OCI-LY1 (cell line): ENCODE data around the gene ACO2.

Source experiments
- H2AFZ ChIP-seq: fragments of 200-600 bp; sonication (generic), shearing (Covaris generic); 2 replicates; pipeline ENCODE4 v1.6.0; 2014; ENCODE audit warnings: antibody characterized with exemption, mild to moderate bottlenecking, low read length
- H3F3A ChIP-seq: fragments of 200-600 bp; sonication (generic), shearing (Covaris generic); 2 replicates; pipeline ENCODE4 v1.6.0; 2014; ENCODE audit warnings: mild to moderate bottlenecking, antibody characterized with exemption, low read length, moderate library complexity; ENCODE audit not compliant: insufficient read depth
- H3K27ac ChIP-seq: fragments of 200-600 bp; sonication (generic); 2 replicates; pipeline ENCODE4 v1.5.1; 2014; ENCODE audit warnings: low read length, mixed run types, mild to moderate bottlenecking, low read depth; ENCODE audit not compliant: poor library complexity, severe bottlenecking
- H3K27me3 ChIP-seq: fragments of 200-600 bp; sonication (generic); 2 replicates; pipeline ENCODE4 v1.6.0; 2014; ENCODE audit warnings: antibody characterized with exemption, mild to moderate bottlenecking, low read length, moderate library complexity; ENCODE audit not compliant: insufficient read depth
- H3K36me3 ChIP-seq: fragments of 200-600 bp; sonication (generic); 2 replicates; pipeline ENCODE4 v1.6.1; 2014; ENCODE audit warnings: mild to moderate bottlenecking, antibody characterized with exemption, low read length, moderate library complexity, mixed read lengths; ENCODE audit not compliant: insufficient read depth
- H3K4me1 ChIP-seq: fragments of 200-600 bp; sonication (generic); 2 replicates; pipeline ENCODE4 v1.5.1; 2014; ENCODE audit warnings: mild to moderate bottlenecking, low read length, moderate library complexity; ENCODE audit not compliant: insufficient read depth, severe bottlenecking
- H3K4me2 ChIP-seq: fragments of 200-600 bp; sonication (generic), shearing (Covaris generic); 2 replicates; pipeline ENCODE4 v1.6.1; 2014; ENCODE audit warnings: low read length
- H3K4me3 ChIP-seq: fragments of 200-600 bp; sonication (generic); 2 replicates; pipeline ENCODE4 v1.5.1; 2014; ENCODE audit warnings: low read length, low read depth, mild to moderate bottlenecking, mixed read lengths; ENCODE audit not compliant: poor library complexity, severe bottlenecking
- H3K79me2 ChIP-seq: fragments of 200-600 bp; shearing (Covaris generic); 2 replicates; pipeline ENCODE4 v1.6.1; 2016; ENCODE audit warnings: mixed run types, low read length, mixed read lengths; ENCODE audit not compliant: insufficient read depth
- H3K9ac ChIP-seq: fragments of 200-600 bp; sonication (generic), shearing (Covaris generic); 2 replicates; pipeline ENCODE4 v1.6.1; 2014; ENCODE audit warnings: mild to moderate bottlenecking, low read length, mixed read lengths
- H3K9me2 ChIP-seq: fragments of 200-600 bp; sonication (generic), shearing (Covaris generic); 2 replicates; pipeline ENCODE4 v1.6.1; 2014; ENCODE audit warnings: low read depth, mild to moderate bottlenecking, low read length, mixed read lengths
- H3K9me3 ChIP-seq: fragments of 200-600 bp; shearing (Covaris generic); 2 replicates; pipeline ENCODE4 v1.6.1; 2014; ENCODE audit warnings: low read length, mixed read lengths
- H4K20me1 ChIP-seq: fragments of 200-600 bp; sonication (generic), shearing (Covaris generic); 2 replicates; pipeline ENCODE4 v1.6.0; 2016; ENCODE audit warnings: mild to moderate bottlenecking, low read length; ENCODE audit not compliant: insufficient read depth
- EZH2 ChIP-seq: fragments of 200-600 bp; sonication (generic), shearing (Covaris generic); IDR thresholded peaks from 2 replicates; pipeline ENCODE4 v1.8.0; 2017; ENCODE audit warnings: borderline replicate concordance, mixed run types, mild to moderate bottlenecking, antibody characterized with exemption, low read length, moderate library complexity, mixed read lengths
- TF ChIP-seq, protein P1 (sequence below): fragments of 200-600 bp; sonication (generic), shearing (Covaris generic); IDR thresholded peaks from 2 replicates; pipeline ENCODE4 v1.5.1; 2017; ENCODE audit warnings: mild to moderate bottlenecking, antibody characterized with exemption, low read length, moderate library complexity, mixed read lengths

ACO2 gene

DNA sequence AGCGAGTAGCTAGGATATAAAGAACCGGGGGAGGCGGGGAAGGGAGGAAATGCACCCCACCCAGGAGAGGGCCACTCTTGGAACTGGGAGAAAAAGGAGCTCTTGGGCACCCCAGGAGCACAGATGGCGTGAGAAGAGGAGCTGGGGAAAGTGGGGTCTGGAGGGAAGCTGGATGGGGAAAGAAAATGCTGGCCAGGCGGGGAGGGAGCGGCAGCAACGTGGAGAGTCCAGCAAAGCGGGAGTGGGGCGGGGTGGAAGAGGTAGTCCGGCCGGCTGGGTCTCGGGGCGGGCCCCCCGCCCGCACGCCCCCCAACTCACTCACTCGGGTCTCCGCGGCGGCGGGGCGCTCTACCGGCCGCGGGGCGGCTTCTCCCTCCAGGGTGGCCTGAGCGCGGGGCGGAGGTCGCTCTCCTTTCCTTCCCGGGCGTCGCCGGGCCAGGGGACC lies 22.8 kb upstream of the ACO2 start:
- H3K4me3 ChIP-seq: peak overlapping the region; percentile 87
- peak overlapping the region; percentile 98 for H3K27ac ChIP-seq
- H2AFZ ChIP-seq: no peak overlapping the region

DNA sequence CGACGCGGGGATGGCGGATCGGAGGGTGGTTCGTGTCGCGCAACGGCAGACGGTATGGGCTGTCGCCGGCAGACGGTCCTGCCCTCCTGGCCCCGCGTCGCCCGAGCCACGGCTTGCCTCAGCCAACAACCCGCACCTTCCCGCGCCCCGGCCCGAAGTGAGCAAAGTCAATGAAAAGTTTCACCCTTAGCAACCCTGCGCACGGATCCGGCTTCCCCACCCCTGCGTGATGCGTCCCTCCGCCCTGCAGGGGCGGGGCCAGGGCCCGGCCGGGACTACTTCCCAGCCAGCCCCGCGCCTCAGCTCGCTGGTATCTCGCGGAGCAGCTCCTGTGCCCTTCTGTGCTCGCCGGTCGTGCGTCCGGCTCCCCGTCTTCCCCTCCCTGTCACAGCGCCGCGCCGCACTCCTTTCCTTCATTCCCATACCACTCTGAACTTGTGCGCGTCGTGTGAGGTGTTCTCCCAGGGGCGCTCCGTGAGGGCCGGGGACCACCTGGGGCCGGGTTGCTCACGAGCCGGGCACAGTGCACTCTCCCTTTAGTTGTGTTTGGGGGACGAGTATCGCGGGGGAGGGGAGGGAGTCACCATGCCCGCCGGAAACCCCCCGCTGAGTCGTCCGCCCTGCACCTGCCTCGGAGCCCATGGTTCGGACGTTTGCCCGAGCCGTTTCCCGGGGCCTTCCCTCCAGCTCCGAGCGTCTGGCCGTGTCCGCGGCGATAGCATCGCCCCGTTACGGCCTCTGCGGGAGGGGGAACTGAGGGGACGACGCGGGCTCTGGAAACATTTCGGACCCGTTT lies 22.1 kb upstream of the ACO2 start, which contains the start of gene TOB2:
TSS of gene TOB2 (minus strand) at position 163 of the 796 bp plus-strand sequence. CDS start 9,456 bp downstream, outside the sequence.
- H3F3A ChIP-seq: no peaks in the 10 kb centered on the region
- peaks cover 16% of the 10 kb centered on the region; the same call in 1 of the 2 replicates for H3K36me3 ChIP-seq
- H3K9me3 ChIP-seq: no peaks in the 10 kb centered on the region
- peak within 1 kb of the TSS; percentile 98 for H3K27ac ChIP-seq
- no peak for TF ChIP-seq EZH2
- TF ChIP-seq, protein P1, sequence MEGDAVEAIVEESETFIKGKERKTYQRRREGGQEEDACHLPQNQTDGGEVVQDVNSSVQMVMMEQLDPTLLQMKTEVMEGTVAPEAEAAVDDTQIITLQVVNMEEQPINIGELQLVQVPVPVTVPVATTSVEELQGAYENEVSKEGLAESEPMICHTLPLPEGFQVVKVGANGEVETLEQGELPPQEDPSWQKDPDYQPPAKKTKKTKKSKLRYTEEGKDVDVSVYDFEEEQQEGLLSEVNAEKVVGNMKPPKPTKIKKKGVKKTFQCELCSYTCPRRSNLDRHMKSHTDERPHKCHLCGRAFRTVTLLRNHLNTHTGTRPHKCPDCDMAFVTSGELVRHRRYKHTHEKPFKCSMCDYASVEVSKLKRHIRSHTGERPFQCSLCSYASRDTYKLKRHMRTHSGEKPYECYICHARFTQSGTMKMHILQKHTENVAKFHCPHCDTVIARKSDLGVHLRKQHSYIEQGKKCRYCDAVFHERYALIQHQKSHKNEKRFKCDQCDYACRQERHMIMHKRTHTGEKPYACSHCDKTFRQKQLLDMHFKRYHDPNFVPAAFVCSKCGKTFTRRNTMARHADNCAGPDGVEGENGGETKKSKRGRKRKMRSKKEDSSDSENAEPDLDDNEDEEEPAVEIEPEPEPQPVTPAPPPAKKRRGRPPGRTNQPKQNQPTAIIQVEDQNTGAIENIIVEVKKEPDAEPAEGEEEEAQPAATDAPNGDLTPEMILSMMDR: no peak
- H2AFZ ChIP-seq: no peak within 1 kb of the TSS
- H3K4me2 ChIP-seq: peak within 1 kb of the TSS; percentile 92
- no peaks in the 10 kb centered on the region for H4K20me1 ChIP-seq
- H3K4me1 ChIP-seq: peaks cover 34% of the 10 kb centered on the region
- peak within 1 kb of the TSS; percentile 87 for H3K4me3 ChIP-seq
- no peaks in the 10 kb centered on the region for H3K27me3 ChIP-seq
- H3K9me2 ChIP-seq: no peaks in the 10 kb centered on the region
- H3K9ac ChIP-seq: peak within 1 kb of the TSS; percentile 95
- H3K79me2 ChIP-seq: peaks cover 36% of the 10 kb centered on the region

More for the DNA sequence above, 22.8 kb upstream of the ACO2 start:
- no peaks in the 10 kb centered on the region for H3F3A ChIP-seq
- H3K9me3 ChIP-seq: no peaks in the 10 kb centered on the region
- peaks cover 34% of the 10 kb centered on the region for H3K4me1 ChIP-seq
- H3K36me3 ChIP-seq: peaks cover 16% of the 10 kb centered on the region; the same call in 1 of the 2 replicates
- H3K79me2 ChIP-seq: peaks cover 37% of the 10 kb centered on the region
- no peaks in the 10 kb centered on the region for H4K20me1 ChIP-seq
- H3K27me3 ChIP-seq: no peaks in the 10 kb centered on the region
- TF ChIP-seq, protein P1: no peak
- TF ChIP-seq EZH2: no peak
- no peaks in the 10 kb centered on the region for H3K9me2 ChIP-seq
- peak overlapping the region; percentile 95 for H3K9ac ChIP-seq
- peak overlapping the region; percentile 92 for H3K4me2 ChIP-seq

DNA sequence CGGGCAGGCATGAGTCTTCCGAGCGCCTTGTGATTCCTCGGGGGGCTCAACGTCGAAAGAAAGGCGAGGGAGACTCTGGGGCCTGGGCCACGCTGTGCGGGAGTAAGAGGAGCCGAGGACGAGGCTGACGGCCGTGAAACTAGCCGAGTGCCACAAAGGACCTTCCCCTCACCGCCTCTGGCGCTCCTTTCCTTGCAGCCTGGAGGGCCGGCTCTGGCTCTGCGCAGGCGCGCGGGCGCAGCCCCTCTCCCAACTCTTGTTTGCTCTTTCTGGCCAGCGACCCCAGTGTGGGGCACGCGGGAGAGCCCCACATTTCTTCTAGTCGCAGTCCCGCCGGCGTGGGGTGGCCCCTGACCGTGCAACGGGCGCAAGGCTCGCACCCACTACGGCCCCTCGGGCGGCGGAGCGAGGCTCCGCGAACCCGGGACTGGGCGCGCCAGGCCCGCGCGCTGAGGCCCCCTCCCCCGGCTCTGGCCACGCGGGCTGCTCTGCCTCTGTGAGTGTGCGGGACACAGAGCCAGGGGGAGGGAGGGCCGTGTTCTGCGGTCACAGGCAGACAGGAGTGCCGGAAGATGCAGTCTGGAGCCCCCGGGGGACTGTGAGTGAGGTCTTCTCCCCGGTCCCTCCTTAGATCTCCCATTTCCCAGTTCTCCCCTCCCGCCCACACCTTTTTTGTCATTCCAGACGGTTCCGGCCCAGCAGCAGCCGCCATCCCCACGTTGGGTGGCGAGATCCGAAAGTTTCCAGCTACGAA lies 21.3 kb upstream of the ACO2 start:
- Histone ChIP-seq H3K4me3 (peak overlapping the region; percentile 87), H3K9me3 (no peaks in the 10 kb centered on the region), H3K79me2 (peaks cover 28% of the 10 kb centered on the region), H3K27me3 (no peaks in the 10 kb centered on the region), H2AFZ (no peak overlapping the region), H3K9me2 (no peaks in the 10 kb centered on the region), H3F3A (no peaks in the 10 kb centered on the region), H3K9ac (peak overlapping the region; percentile 95), H4K20me1 (no peaks in the 10 kb centered on the region), H3K4me1 (peaks cover 28% of the 10 kb centered on the region), H3K36me3 (peaks cover 12% of the 10 kb centered on the region; the same call in 1 of the 2 replicates), H3K27ac (peak overlapping the region; percentile 98), H3K4me2 (peak overlapping the region; percentile 92)
- TF ChIP-seq EZH2: no peak
- TF ChIP-seq, protein P1: no peak
